ENCODE measurements around the gene CFAP73.
A peak's percentile ranks its signal among the peaks of the same experiment; 100 is the strongest.

Gene CFAP73

DNA sequence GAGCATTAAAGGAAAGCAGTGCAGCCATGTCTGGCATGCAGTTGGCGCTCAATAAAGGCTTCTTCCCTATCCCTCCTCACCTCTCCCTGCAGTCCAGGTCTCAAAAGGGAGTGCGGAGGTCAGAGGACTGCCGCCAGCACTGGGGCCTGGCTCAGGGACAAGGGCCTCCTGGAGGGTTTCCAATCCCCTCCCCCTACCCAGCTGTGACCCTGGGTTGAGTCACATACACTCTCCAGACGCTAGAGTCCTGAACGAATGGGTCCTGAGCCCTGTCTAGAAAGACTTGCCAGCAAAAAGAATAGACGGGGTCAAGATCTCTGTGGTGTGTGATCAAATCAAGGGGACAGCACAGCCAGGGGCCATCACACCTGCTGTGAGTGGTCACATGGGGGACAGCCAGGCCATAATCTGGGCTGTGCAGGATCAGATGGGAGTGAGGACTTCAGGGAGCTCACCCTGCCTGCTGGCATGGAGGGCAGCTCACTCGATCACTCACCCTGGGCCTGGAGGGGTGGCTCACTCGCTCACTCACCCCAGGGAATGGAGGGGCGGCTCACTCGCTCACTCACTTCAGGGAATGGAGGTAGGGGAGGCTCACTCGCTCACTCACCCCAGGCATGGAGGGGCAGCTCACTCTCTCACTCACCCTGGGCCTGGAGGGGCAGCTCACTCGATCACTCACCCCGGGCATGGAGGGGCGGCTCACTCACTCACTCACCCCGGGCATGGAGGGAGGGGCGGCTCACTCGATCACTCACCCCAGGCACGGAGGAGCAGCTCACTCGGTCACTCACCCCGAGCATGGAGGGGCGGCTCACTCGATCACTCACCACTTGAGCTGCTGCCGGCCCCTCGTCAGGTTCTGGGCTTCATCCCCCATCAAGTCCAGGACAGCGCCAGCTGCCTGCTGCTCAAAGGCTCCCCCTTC lies 12.8 kb downstream of the CFAP73 start:
- H3K4me1 Mint-ChIP-seq = peaks cover 14% of the 10 kb centered on the region
- H3K27ac Mint-ChIP-seq = no peak overlapping the region
- peaks cover 95% of the 10 kb centered on the region for H3K36me3 Mint-ChIP-seq
- H3K4me3 Mint-ChIP-seq = no peak overlapping the region
- H3K9me3 Mint-ChIP-seq = no peaks in the 10 kb centered on the region
- ATAC-seq = no peak
- no peaks in the 10 kb centered on the region for H3K27me3 Mint-ChIP-seq

GRCh38 chr12:113163030-113163360 lies 13.5 kb downstream of the CFAP73 start:
- Mint-ChIP-seq H3K4me3 (no peak overlapping the region), H3K27me3 (no peaks in the 10 kb centered on the region), H3K9me3 (no peaks in the 10 kb centered on the region), H3K4me1 (peaks cover 10% of the 10 kb centered on the region), H3K36me3 (peaks cover 95% of the 10 kb centered on the region), H3K27ac (no peak overlapping the region)
- no peak for ATAC-seq

GRCh38 chr12:113164014-113164413 lies 14.5 kb downstream of the CFAP73 start:
- Mint-ChIP-seq H3K27ac (no peak overlapping the region), H3K27me3 (no peaks in the 10 kb centered on the region), H3K9me3 (no peaks in the 10 kb centered on the region), H3K36me3 (peaks cover 96% of the 10 kb centered on the region), H3K4me3 (no peak overlapping the region), H3K4me1 (peaks cover 10% of the 10 kb centered on the region)
- ATAC-seq = no peak

DNA sequence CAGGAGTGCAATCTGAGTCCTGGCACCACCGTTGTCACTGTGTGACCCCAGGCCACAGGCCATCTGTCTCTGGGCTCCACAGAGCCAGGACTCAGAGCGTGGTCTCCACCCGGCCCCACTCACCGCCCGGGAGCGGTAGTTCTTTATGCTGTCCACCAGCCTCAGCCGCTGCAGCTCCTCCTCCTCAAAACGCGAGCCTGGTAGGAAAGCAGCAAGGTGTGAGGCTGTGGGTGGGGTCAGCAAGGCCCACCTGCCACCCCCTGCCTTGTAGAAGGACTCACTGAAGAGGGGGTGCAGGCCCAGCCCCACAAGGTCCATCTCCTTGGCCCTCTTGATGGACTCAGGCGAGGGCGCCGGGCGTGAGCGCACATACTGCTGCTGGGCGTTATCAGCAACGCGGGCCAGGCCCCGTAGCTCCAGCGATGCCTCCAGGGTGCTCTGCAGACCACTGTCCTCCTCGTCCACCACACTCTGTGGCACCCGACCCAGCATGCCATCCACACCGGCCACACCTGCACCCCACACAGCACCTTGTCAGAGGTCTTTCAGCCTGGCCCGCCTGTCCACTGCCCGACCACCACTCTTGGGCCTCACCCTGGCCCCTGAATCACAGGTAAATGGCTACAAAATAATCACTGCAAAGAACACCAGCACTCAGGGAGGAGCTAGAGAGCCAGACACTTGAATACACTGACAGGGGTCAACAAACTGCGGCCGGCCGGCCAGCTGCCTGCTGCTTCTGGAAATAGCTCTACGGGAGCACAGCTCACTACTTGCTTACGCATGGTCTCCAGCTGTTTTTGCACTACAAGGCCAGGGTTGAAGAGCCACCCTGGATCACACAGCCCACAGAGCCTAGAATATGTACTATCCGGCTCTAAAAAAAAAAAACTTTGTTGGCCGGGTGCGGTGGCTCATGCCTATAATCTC lies 16.3 kb downstream of the CFAP73 start:
- no peaks in the 10 kb centered on the region for H3K27me3 Mint-ChIP-seq
- ATAC-seq = no peak
- peaks cover 95% of the 10 kb centered on the region for H3K36me3 Mint-ChIP-seq
- no peak overlapping the region for H3K27ac Mint-ChIP-seq
- H3K4me1 Mint-ChIP-seq = peaks cover 12% of the 10 kb centered on the region
- no peak overlapping the region for H3K4me3 Mint-ChIP-seq
- H3K9me3 Mint-ChIP-seq = no peaks in the 10 kb centered on the region

DNA sequence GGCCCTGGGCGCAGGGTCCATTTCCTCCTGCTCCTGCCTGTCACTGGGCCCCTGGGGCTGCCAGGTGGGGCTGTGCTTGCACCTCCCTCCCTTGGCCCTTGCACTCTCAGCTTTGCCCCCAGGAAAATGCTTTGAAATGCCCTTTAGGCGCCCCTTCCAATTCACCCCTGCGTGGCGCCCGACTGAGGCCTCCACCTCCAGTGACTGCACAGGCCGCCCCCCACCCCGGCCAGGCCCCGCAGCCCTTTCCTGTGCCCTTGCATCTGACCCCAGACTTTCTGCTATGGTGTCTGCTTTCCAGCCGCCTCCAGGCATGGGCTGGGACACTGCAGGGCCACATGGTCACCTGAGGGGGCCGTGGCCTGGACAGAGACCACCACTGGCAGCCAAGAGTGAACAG lies 18.3 kb downstream of the CFAP73 start:
- Mint-ChIP-seq H3K4me1 (peaks cover 8% of the 10 kb centered on the region), H3K27ac (no peak overlapping the region), H3K36me3 (peaks cover 93% of the 10 kb centered on the region), H3K27me3 (no peaks in the 10 kb centered on the region), H3K9me3 (no peaks in the 10 kb centered on the region), H3K4me3 (no peak overlapping the region)
- no peak for ATAC-seq

GRCh38 chr12:113169697-113170096 lies 20.2 kb downstream of the CFAP73 start:
- no peak for ATAC-seq
- Mint-ChIP-seq H3K27me3 (no peaks in the 10 kb centered on the region), H3K36me3 (peaks cover 88% of the 10 kb centered on the region), H3K27ac (peak overlapping the region; percentile 40), H3K4me1 (peaks cover 18% of the 10 kb centered on the region), H3K9me3 (no peaks in the 10 kb centered on the region), H3K4me3 (no peak overlapping the region)

GRCh38 chr12:113170457-113170856 lies 20.9 kb downstream of the CFAP73 start:
- Mint-ChIP-seq H3K4me3 (no peak overlapping the region), H3K9me3 (no peaks in the 10 kb centered on the region), H3K36me3 (peaks cover 86% of the 10 kb centered on the region), H3K27ac (peak overlapping the region; percentile 66), H3K4me1 (peaks cover 19% of the 10 kb centered on the region), H3K27me3 (no peaks in the 10 kb centered on the region)
- no peak for ATAC-seq

- Mint-ChIP-seq H3K36me3 (peaks cover 84% of the 10 kb centered on the region), H3K27me3 (no peaks in the 10 kb centered on the region), H3K9me3 (no peaks in the 10 kb centered on the region), H3K4me1 (peaks cover 19% of the 10 kb centered on the region), H3K4me3 (peak overlapping the region; percentile 24), H3K27ac (peak overlapping the region; percentile 66)
- peak; percentile 79 for ATAC-seq
These were observed 21.4 kb downstream of the CFAP73 start for GRCh38 chr12:113170926-113171325.

GRCh38 chr12:113171543-113171942 lies 22.0 kb downstream of the CFAP73 start:
- H3K27ac Mint-ChIP-seq = peak overlapping the region; percentile 66
- H3K4me3 Mint-ChIP-seq = no peak overlapping the region
- H3K36me3 Mint-ChIP-seq = peaks cover 84% of the 10 kb centered on the region
- H3K27me3 Mint-ChIP-seq = no peaks in the 10 kb centered on the region
- H3K9me3 Mint-ChIP-seq = no peaks in the 10 kb centered on the region
- H3K4me1 Mint-ChIP-seq = peaks cover 19% of the 10 kb centered on the region
- ATAC-seq = no peak

DNA sequence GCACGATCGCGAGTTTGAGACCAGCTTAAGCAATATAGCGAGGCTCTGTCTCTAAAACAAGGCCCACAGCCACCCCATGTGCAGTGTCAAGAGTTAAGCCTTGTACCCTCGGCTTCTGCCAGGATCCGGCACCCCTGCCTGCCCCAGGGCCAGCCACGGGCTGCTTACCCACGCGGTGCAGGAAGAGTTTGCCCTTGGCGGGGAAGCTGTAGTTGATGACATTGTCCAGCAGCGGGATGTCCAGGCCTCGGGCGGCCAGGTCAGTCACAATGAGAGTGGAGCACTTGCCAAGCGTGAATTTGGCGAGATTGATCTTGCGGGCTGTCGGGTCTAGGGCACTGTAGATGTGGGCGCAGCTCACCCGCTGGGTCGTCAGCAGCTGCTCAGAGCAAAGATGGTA lies 22.7 kb downstream of the CFAP73 start:
- no peaks in the 10 kb centered on the region for H3K27me3 Mint-ChIP-seq
- no peak overlapping the region for H3K4me3 Mint-ChIP-seq
- no peaks in the 10 kb centered on the region for H3K9me3 Mint-ChIP-seq
- ATAC-seq = no peak
- H3K36me3 Mint-ChIP-seq = peaks cover 87% of the 10 kb centered on the region
- peak overlapping the region; percentile 7 for H3K27ac Mint-ChIP-seq
- H3K4me1 Mint-ChIP-seq = peaks cover 19% of the 10 kb centered on the region

DNA sequence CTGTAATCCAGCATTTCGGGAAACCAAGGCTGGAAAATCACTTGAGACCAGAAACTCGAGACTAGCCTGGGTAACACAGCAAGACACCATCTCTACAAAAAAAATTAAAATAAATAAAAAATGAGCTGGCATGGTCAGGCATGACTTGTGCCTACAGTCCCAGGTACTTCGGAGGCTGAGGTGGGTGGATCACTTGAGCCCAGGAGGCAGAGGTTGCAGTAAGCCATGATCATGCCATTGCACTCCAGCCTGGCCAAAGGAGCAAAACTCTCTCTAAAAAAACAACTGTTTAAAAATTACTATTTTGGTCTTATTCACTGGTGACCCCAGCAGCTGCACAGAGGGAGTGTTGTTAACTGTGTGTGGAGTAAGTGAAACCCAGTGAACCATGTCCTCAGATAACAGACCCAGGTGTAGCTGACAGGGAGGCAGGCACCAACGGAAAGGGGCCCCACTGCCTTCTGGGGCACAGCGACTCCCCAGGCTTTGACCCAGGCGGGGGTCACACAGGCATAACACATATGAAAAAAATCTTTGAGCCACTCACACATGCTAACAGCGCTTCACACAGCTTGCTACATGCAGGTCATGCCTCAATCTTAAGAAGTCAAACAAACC lies 23.7 kb downstream of the CFAP73 start:
- Mint-ChIP-seq H3K9me3 (peaks cover 2% of the 10 kb centered on the region), H3K27me3 (no peaks in the 10 kb centered on the region), H3K27ac (peak overlapping the region; percentile 55), H3K4me3 (no peak overlapping the region), H3K4me1 (peaks cover 19% of the 10 kb centered on the region), H3K36me3 (peaks cover 88% of the 10 kb centered on the region)
- no peak for ATAC-seq

- peak; percentile 70 for ATAC-seq
- no peaks in the 10 kb centered on the region for H3K27me3 Mint-ChIP-seq
- no peak overlapping the region for H3K4me3 Mint-ChIP-seq
- peaks cover 19% of the 10 kb centered on the region for H3K4me1 Mint-ChIP-seq
- H3K36me3 Mint-ChIP-seq = peaks cover 88% of the 10 kb centered on the region
- peak overlapping the region; percentile 22 for H3K27ac Mint-ChIP-seq
- H3K9me3 Mint-ChIP-seq = peaks cover 2% of the 10 kb centered on the region
These were observed 25.2 kb downstream of the CFAP73 start for GRCh38 chr12:113174461-113175384.

GRCh38 chr12:113179023-113179422 lies 29.5 kb downstream of the CFAP73 start:
- Mint-ChIP-seq H3K27me3 (no peaks in the 10 kb centered on the region), H3K27ac (peak overlapping the region; percentile 46), H3K4me1 (peaks cover 15% of the 10 kb centered on the region), H3K9me3 (peaks cover 2% of the 10 kb centered on the region), H3K36me3 (peaks cover 71% of the 10 kb centered on the region), H3K4me3 (no peak overlapping the region)
- no peak for ATAC-seq

DNA sequence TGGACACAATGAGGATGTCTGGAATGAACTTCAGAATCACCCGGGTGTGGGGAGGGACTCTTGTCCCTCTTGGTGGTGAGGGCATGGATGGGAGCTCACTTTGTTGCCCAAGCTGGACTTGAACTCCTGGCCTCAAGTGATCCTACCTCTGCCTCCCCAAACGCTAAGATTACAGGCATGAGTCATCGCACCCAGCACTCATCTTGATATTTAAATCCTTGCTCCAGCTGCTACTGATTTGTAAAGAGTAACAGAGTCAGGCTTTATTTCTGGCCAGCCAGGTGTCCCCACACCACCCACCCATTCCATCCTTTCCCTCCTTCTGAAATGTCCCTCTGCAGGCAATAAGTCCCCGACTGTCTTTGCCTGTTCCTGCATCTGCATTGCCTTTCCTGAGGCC lies 30.8 kb downstream of the CFAP73 start:
- Mint-ChIP-seq H3K4me3 (no peak overlapping the region), H3K36me3 (peaks cover 61% of the 10 kb centered on the region), H3K4me1 (peaks cover 9% of the 10 kb centered on the region), H3K27me3 (no peaks in the 10 kb centered on the region), H3K9me3 (peaks cover 2% of the 10 kb centered on the region), H3K27ac (peak overlapping the region; percentile 30)
- ATAC-seq = no peak
